ENCODE data around the gene MICU1. TPM values are rescaled to one million over a fixed set of nuclear protein-coding genes. Genes with fewer than 3 reads are reported as not detected.
"Not testable (repeated sequence)": the region's sequence is repeated elsewhere in the genome, so short reads cannot be mapped to it uniquely, and the experiment has no call there.

The MICU1 gene
- polyA plus RNA-seq, 4 donors, result 65.2 to 93.4 (median 76.6) TPM

GRCh38 chr10:72407927-72408600 is 217.8 kb downstream of the MICU1 start:
- no peak for DNase-seq (ENCODE audit: low read depth in 4 of 4, low spot score in 3 of 4)

- DNase-seq (ENCODE audit: low read depth in 4 of 4, low spot score in 3 of 4), result no peak
Observed at GRCh38 chr10:72407471-72407870, 218.4 kb downstream of the MICU1 start.

- DNase-seq (ENCODE audit: low read depth in 4 of 4, low spot score in 3 of 4), result not testable (repeated sequence)
Observed at GRCh38 chr10:72395581-72395980, 230.3 kb downstream of the MICU1 start.

GRCh38 chr10:72392571-72392970 is 233.3 kb downstream of the MICU1 start:
- no peak for DNase-seq (ENCODE audit: low read depth in 4 of 4, low spot score in 3 of 4)

- DNase-seq (ENCODE audit: low read depth in 4 of 4, low spot score in 3 of 4), result no peak
Observed at GRCh38 chr10:72390764-72391163, 235.1 kb downstream of the MICU1 start.

- DNase-seq (ENCODE audit: low read depth in 4 of 4, low spot score in 3 of 4), result no peak
Observed at GRCh38 chr10:72389716-72390115, 236.2 kb downstream of the MICU1 start.

- DNase-seq (ENCODE audit: low read depth in 4 of 4, low spot score in 3 of 4), result no peak
Observed at GRCh38 chr10:72389014-72389413, 236.9 kb downstream of the MICU1 start.

- DNase-seq (ENCODE audit: low read depth in 4 of 4, low spot score in 3 of 4), result no peak
Observed at GRCh38 chr10:72388062-72388461, 237.8 kb downstream of the MICU1 start.

GRCh38 chr10:72386916-72387586 is 238.8 kb downstream of the MICU1 start:
- DNase-seq (ENCODE audit: low read depth in 4 of 4, low spot score in 3 of 4), result no peak

GRCh38 chr10:72385724-72386123 is 240.2 kb downstream of the MICU1 start:
- no peak for DNase-seq (ENCODE audit: low read depth in 4 of 4, low spot score in 3 of 4)

GRCh38 chr10:72384982-72385381 is 240.9 kb downstream of the MICU1 start:
- not testable (repeated sequence) for DNase-seq (ENCODE audit: low read depth in 4 of 4, low spot score in 3 of 4)

- DNase-seq (ENCODE audit: low read depth in 4 of 4, low spot score in 3 of 4), result no peak
Observed at GRCh38 chr10:72379776-72380175, 246.1 kb downstream of the MICU1 start.

- no peak for DNase-seq (ENCODE audit: low read depth in 4 of 4, low spot score in 3 of 4)
Observed at GRCh38 chr10:72379062-72379461, 246.8 kb downstream of the MICU1 start.

- no peak for DNase-seq (ENCODE audit: low read depth in 4 of 4, low spot score in 3 of 4)
Observed at GRCh38 chr10:72375585-72375984, 250.3 kb downstream of the MICU1 start.

- DNase-seq (ENCODE audit: low read depth in 4 of 4, low spot score in 3 of 4), result no peak
Observed at GRCh38 chr10:72375173-72375572, 250.7 kb downstream of the MICU1 start.

GRCh38 chr10:72370201-72370722 is 255.6 kb downstream of the MICU1 start:
- no peak for DNase-seq (ENCODE audit: low read depth in 4 of 4, low spot score in 3 of 4)

- DNase-seq (ENCODE audit: low read depth in 4 of 4, low spot score in 3 of 4), result no peak
Observed at GRCh38 chr10:72367301-72367960, 258.4 kb downstream of the MICU1 start.

- no peak for DNase-seq (ENCODE audit: low read depth in 4 of 4, low spot score in 3 of 4)
Observed at GRCh38 chr10:72365106-72365895, 260.6 kb downstream of the MICU1 start.

- DNase-seq (ENCODE audit: low read depth in 4 of 4, low spot score in 3 of 4), result peak; percentile 72 to 80 (median 74)
Observed at GRCh38 chr10:72364239-72364777, 261.6 kb downstream of the MICU1 start.

GRCh38 chr10:72356987-72357386 is 268.9 kb downstream of the MICU1 start:
- no peak for DNase-seq (ENCODE audit: low read depth in 4 of 4, low spot score in 3 of 4)

All from left renal pelvis (tissue), 4 donors.